Medulla oblongata (tissue), 1 donor: ENCODE results near the gene OR4D1.
"Not testable (repeated sequence)": the region's sequence is repeated elsewhere in the genome, so short reads cannot be mapped to it uniquely, and the experiment has no call there.

ENCODE experiments used
- DNase-seq: peaks from one replicate; pipeline ENCODE4 v3.0.0-alpha.2; 2015; ENCODE audit errors: extremely low spot score

OR4D1 gene

DNA sequence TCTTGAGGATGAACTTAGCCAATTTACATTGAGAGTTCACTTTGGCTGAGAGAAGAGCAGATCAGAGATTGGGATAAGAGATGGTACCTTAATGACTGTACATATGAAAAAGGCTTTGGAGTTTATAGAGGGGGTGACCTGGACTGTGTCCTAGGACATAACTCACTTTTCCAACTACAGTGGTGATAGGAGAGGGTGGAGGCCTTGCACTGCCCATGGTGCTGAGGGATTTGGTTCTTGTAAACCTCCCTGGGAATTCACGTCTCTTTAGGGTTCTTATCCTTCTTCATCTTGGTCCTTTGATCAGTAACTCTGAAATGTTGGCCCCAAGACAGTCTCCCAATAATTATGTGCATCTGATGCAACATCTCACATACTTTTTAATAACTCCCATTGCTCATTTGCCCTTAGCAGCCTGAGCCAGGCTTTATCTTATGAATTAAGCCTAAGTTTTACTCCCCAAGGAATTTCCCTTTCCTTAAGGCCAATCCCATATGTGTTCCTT is at the start of gene OR4D1:
Gene OR4D1 (plus strand): TSS at position 455 of the 505 bp plus-strand sequence. CDS start 6,770 bp downstream, outside the sequence.
- no peak for DNase-seq

DNA sequence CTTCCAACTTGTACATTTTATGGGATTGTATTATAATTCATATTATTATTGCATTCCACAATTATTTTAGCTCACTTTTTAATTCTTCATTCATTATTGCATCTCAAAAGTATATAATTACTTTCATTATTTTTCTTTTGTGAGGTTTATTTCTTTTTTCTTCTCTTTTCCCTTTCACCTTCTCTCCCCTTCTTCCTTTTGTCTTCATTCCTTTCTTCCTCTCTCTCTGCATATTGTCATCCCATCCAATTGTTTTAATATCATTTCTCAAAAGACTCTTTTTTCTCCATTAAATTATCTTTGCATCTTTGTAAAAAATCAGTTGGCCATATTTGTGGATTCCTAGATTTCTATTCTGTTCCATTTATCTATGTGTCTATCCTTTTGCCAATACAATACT is 47.7 kb upstream of the OR4D1 start:
- DNase-seq = no peak

DNA sequence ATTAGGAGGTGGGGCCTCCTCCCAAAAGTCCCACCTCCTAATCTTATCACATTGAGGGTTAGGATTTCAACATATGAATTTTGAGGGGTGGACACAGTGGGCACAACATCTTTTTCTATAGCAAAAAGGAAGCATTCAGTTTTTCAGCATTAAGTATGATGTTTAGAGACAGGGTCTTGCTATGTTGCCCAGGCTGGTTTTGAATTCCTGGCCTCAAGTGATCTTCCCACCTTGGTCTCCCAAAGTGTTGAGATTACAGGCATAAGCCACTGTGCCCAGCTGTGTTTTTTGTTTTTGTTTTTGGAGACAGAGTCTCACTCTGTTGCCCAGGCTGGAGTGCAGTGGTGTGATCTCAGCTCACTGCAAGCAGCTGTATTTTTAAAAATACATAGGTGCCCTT is 46.3 kb upstream of the OR4D1 start:
- DNase-seq = not testable (repeated sequence)

DNA sequence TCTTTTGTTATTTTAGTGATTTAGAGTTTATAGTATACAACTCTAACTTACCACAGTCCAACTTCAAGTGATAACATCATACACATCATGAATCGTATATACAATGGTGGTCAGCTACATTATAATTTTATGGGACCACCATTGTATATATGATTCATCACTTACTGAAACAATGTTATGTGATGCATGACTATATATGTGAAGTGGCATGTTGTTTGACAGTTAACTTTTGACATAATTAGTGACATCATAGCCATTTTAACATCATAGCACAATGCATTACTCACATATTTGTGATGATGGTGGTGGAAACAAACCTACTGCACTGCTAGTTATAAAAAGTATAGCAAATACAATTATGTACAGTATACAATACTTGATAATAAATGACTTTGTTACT is 43.1 kb upstream of the OR4D1 start:
- DNase-seq = no peak

DNA sequence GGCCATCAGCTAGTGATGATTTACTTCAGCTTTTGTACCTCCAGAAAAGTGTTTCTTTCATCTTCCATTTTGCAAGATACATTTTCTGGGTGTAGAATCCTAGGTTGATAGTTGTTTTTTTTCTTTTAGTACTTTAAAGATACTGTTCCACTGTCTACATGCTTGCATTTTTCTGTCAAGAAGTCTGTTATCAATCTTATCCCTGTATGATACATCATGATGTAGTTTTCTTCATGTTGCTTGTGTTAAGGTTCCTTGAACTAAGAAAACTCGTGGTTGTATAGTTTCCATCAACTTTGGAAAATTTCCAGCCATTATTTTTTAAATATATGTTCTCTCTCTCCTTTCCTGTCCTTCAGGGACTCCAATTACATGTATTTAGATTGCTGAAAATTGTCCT is 40.9 kb upstream of the OR4D1 start:
- no peak for DNase-seq

DNA sequence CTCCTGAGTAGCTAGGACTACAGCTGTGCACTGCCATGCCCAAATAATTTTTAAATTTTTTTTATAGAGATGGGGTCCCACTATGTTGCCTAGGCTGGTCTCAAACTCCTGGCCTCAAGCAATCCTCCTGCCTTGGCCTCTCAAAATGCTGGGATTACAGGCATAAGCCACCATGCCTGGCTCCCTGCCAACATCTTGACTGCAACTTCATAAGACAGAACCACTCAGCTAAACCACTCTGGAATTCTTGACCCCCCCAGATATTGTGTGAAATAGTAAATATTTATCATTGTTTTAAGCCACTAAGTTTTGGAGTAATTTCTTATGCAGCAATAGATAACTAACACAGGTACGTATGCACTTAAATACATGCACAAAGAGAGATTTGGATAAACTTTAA is 39.0 kb upstream of the OR4D1 start:
- no peak for DNase-seq

DNA sequence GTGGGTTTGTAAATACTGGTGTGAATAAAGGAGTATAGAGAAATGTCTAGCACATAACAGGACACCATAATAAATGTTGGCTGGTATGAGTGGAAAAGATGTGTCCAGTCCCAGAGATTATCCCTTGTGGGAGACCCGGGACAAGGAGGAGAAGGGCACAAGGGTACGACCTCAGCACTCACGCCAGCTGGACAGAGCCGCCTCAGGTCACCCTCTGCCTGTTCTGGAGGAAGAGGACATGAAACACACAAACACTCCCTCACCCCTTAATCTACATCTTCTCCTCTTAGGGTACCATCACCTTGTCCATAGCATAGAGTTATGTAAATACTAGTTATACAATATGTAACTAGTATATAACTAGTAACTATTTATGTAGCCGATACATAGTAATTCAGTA is 38.2 kb upstream of the OR4D1 start:
- no peak for DNase-seq

DNA sequence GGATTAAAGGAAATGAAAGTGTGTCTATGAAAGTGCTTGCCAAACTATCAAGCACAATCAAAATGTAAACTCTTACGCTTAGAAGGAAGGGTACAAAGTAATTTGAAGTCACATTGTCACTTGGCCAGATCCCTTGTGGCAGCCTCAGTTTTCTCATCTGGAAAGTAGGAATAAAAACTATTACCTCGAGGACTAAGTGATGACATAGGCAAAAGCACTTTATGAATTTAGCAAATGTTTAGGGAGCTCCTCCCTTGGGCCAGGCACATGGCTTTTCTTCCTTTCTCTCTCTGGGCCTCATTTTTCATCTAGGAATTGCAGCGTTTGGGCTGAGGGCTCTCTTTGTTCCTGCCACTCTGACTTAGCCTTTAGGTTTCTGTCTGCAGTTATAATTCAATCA is 36.5 kb upstream of the OR4D1 start:
- no peak for DNase-seq

DNA sequence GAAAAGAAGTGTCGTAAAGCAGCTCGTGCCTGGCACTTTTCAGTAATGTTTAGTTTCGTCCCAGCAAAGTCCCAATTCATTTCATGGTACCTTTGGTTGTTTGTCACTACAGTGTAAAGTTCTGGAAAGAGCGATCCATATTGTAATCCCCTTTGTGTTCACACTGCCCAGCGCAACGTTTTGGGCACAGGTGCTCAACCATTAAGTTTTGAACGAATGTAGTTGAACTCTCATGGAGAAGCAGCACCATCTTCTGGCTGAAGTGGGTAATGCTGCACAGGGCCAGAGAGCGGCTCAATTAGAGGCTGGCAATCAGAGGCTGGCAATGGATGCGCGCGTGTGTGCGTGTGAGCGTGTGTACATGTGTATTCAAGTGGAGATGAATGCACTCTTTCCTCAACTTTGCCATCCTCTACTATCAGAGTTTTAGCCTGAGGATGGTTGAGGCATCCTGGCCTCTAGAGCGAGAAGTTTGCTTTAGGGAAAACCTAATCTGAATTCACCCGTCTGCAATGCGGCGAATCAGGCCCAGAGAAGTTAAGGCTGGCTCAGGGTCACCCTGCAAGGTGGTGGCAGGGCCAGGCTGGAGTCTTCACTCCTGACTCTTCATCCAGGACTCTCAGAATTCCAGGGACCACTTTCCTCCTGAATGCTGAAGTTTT is 35.1 kb upstream of the OR4D1 start:
- peak; percentile 82 for DNase-seq

DNA sequence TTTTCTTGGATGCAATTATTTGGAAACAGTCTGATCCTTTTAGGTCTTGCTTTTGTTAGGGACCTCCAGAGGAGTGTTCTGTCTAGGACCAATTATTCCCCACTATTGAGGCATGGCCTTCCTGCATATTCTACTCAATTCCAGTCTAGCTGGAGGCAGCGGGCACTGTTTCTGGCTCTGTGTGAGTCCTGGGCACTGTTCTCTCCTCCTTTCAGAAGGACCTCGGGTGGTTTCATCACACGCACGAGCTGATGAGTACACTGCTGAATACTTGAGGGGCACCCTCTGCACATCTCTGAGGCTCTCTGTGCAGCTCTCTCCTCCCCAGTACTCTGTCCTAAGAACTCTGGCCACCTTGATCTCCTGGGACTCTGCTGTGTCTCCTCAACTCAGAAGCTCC is 34.2 kb upstream of the OR4D1 start:
- DNase-seq = no peak

DNA sequence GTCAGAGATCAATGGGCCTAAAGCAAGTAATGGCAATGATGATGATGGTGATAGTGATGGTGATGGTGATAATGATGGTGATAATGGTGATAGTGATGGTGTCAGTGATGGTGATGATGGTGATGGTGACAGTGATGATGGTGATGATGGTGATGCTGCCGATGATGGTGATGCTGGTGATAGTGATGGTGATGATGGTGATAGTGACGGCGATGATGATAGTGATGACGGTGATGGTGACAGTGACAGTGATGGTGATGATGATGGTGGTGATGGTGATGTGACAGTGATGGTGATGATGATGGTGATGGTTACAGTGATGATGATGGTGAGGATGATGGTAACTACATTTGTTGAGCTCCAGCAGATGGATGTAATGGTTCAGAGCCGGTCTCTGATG is 30.8 kb upstream of the OR4D1 start:
- DNase-seq = no peak

DNA sequence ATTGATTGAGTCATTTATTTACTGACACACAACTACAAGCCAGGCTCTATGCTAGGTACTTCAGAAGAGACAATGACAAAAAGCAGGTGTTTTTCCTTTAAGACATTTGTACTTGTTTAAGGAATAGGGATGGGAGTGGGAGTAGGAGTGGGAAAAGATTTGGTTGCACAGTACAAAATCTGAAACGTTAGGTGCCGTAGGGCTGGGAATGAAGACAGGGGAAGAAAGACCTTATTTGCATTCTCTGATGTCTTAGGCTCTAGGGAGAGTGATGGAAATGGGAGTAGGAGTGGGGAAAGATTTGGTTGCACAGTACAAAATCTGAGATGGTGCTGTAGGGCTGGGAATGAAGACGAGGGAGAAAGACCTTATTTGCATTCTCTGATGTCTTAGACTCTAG is 28.7 kb upstream of the OR4D1 start:
- DNase-seq = no peak

DNA sequence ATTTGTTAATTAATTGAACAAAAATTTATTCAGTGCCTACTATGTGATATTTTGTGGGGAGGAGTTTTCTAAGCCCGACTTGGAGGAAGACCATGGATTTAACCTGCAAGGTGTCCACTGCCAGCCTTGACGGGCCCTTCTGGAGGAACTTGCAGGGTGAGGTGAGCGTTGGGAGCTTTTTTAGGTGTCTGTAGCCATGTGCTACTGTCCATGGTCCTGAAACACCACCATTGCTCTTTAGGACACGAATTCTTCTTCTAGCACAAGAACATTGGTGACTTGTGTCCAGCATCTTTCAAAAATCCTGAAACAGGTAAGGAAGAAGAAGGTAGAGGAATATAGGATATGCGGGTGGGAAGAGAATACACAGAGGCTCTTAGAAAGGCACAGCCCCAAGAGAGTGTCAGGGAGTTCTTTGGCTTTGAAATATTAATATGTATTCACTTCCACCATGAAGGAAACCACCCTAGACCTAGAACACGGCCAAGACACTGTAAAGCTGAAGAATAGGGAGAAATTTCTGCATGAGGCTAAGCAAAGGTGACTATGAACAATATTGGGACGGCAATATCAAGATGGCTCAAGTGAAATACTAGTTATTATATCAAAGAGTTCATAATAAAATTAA is 27.9 kb upstream of the OR4D1 start:
- peak; percentile 41 for DNase-seq

DNA sequence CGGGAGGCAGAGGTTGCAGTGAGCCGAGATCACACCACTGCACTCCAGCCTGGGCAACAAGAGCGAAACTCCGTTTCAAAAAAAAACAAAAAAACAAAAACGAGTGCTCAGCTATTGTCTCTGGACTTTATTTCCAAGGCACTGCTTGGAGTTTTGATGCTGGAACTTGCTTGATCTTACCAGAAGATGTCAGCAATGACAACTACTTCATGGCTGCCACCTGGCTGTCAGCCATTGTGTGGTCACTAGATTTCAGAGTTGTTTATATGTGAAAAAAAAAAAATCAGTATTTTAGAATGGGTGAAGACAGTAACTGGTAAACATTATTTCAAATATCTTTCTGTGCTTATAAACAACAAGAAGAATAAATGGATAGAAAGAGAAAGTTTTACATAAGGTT is 26.3 kb upstream of the OR4D1 start:
- peak; percentile 21 for DNase-seq

DNA sequence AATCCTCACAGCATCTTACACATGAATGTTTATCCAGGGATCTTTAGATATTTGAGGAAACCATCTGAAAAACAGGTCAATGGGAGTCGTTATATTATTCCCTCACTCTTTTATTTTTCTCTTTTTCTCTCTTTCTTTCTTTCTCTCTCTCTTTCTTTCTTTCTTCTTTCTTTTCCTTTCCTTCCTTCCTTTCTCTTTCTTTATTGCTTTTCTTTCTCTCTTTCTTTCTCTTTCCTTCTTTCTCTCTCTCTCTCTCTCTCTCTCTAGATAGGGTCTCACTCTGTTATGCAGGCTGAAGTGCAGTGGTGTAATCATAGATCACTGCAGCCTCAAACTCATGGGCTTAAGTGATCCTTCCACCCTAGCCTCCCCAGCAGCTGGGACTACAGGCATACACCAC is 20.3 kb upstream of the OR4D1 start:
- DNase-seq = no peak

DNA sequence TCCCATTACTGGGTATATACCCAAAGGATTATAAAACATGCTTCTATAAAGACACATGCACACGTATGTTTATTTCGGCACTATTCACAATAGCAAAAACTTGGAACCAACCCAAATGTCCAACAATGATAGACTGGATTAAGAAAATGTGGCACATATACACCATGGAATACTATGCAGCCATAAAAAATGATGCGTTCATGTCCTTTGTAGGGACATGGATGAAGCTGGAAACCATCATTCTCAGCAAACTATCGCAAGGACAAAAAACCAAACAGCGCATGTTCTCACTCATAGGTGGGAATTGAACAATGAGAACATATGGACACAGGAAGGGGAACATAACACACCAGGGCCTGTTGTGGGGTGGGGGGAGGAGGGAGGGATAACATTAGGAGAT is 15.5 kb upstream of the OR4D1 start:
- DNase-seq = not testable (repeated sequence)

DNA sequence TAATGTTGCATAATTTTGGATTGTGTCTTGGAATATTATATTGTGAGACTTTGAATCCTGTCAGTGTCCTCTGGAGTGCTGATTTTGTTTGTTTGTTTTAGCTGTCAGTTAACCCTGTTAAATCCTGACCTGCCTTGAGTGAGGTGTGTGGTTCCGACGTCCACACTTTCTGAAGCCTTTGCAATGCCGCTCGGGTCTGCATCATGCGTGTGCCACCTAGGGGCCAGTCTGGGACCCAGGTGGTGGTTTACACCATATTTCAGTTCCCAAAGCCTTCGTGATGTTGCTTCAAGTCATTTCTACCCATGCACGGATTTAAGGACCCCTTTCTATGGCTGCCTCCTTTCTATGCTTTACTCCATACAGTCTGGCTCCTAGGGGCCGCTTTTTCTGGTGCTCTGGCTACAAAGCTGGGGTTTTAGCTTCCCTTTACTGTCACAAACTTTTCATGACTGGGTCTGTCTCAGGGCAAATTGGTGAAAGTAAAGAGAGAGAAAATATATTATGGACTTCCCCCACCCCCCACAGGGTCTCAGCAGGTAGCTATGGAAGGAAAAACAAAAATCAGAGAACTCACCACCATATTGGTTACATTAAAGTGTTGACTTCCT is 11.4 kb upstream of the OR4D1 start:
- DNase-seq = no peak

DNA sequence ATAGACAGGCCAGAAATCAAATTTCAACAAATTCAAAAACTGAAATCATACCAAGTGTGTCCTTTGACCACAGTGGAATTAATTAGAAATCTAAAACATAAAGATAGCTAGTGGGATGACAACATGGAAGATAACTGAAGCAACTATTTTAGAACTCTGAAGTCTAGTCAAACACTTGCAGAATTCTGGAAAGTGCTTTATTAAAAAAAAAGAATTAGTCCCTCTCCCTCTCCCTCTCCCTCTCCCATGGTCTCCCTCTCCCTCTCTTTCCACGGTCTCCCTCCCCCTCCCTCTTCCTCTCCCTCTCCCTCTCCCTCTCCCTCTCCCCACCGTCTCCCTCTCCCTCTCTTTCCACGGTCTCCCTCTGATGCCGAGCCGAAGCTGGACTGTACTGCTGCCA is 6.7 kb upstream of the OR4D1 start:
- DNase-seq = no peak

DNA sequence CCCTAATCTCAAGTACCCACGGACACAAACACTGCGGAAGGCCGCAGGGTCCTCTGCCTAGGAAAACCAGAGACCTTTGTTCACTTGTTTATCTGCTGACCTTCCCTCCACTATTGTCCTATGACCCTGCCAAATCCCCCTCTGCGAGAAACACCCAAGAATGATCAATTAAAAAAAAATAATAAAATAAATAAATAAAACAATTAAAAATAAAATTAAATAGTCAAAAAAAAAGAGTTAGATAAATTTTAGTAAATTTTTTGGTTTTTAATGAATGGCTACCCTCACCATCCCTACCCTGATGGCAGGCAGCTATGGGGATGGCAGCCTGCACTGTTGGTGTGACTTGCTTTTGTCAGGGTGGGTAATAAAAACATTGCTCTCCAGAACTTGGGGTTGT is 4.8 kb upstream of the OR4D1 start:
- DNase-seq = not testable (repeated sequence)

DNA sequence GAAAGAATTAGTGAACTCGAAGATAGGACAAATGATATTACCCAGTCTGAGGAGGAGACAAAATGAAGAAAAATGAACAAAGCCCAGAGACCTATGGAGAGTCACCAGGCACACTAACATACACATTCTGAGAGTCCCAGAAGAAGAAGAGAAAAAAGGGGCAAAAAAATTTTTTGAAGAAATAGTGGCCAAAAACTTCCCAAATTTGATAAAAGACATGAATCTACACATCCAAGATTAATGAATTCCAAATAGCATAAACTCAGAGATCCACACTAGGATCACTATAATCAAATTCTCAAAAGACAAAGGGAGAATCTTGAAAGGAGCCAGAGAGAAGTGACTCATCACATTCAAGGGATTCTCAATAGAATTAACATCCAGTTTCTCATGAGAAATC is 3.4 kb upstream of the OR4D1 start:
- DNase-seq = no peak

DNA sequence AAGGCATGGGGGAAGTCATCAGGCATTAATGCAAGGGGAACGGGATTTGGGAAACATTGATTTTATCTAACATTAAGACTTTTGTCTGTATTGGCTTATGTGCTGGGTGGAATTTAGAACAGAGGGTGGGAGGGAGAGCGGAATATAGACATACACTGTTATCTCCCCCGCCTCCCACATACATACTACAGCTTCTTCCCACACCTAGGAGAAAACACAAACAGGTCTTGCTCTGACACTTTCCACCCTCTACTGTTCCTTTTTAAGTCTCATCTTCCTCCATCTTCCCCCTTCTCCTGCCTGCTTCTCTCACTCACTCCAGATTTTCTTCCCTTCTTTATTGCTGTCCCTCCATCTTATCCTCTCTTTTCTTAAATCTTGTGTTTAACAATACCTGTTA is 425 bp downstream of the OR4D1 start:
- DNase-seq = no peak

DNA sequence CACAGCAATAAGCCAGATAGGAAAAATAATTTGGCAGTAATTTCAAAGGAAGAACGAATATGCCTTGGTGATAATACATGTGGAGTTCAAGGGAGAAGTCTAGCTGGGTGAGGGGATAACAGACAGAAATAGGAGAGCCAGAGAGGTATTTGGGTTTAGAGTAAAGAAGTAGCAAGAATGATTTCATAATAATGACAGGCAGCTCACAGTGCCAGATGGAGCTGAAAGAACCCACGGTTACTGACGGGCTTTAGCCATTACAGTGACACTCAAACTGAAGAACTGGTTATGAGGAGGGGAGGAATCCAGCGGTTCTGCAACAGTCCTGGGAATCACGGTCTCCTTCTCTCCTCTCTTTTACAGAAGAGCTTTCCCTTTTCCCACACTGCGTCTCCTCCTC is 2.2 kb downstream of the OR4D1 start:
- DNase-seq = no peak

DNA sequence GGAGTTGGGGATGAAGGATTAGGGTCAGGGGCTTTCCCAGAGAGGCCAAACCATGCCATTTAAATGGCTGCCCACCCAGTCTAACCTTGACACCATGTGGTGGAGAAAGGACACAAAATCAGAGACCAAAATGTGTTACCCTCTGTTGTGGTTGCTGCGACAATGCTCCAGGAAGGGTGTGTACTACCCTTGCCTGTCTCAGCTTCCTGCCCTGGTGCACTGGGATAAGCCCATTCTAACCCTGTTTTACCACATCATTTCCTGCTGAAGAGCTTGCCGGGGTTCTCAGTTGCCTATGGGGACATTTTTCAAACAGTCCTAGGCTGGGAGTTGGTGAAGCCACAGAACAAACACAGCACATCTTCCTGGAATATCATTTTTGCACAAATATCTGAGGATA is 4.9 kb downstream of the OR4D1 start:
- no peak for DNase-seq
